Sigmoid colon (tissue), 7 donors: ENCODE results near the gene RPGR. TPM values are rescaled to one million over a fixed set of nuclear protein-coding genes. Genes with fewer than 3 reads are reported as not detected.

Source experiments
- DNase-seq: peaks from one replicate; pipeline ENCODE4 v3.0.0-alpha.2; 2019
- H3K27ac ChIP-seq, 4 donors: fragments of 200-600 bp; sonication (generic); one replicate each; pipeline ENCODE4 v1.5.1; 2016 to 2019; ENCODE audit warnings: mild to moderate bottlenecking in 1 of 4
- H3K27me3 ChIP-seq, 3 donors: fragments of 200-600 bp; sonication (generic); one replicate each; pipeline ENCODE4 v1.5.1; 2019; ENCODE audit warnings: mild to moderate bottlenecking in 1 of 3
- H3K36me3 ChIP-seq, 4 donors: fragments of 200-600 bp; sonication (generic); one replicate each; pipeline ENCODE4 v1.5.1; 2016 to 2019
- H3K4me1 ChIP-seq, 4 donors: fragments of 200-600 bp; sonication (generic); one replicate each; pipeline ENCODE4 v1.5.1; 2017 to 2019
- H3K4me3 ChIP-seq, 4 donors: fragments of 200-600 bp; sonication (generic); one replicate each; pipeline ENCODE4 v1.5.1; 2017 to 2019; ENCODE audit warnings: mild to moderate bottlenecking in 2 of 4, moderate library complexity in 1 of 4
- H3K9me3 ChIP-seq, 4 donors: fragments of 200-600 bp in 3 of 4; sonication (generic) in 3 of 4; one replicate each; pipeline versions ENCODE4 v1.5.1 to v1.6.1; 2013 to 2019
- CTCF ChIP-seq, 4 experiments: fragments of 450-650 bp in 3 of 4; fragments of 200-600 bp in 1 of 4; IDR thresholded peaks; one replicate each; pipeline ENCODE4 v1.5.1; 2016 to 2019; ENCODE audit warnings: antibody characterized with exemption in 4 of 4, mild to moderate bottlenecking in 3 of 4, moderate library complexity in 2 of 4
- EP300 ChIP-seq, 4 donors: sonication (generic); formaldehyde crosslinking; IDR thresholded peaks; one replicate each; pipeline ENCODE4 v1.6.1; 2017; ENCODE audit warnings: antibody characterized with exemption in 4 of 4
- POLR2A ChIP-seq, 2 donors: fragments of 450-650 bp; IDR thresholded peaks; one replicate each; pipeline ENCODE4 v1.6.1; 2016; ENCODE audit warnings: antibody characterized with exemption in 2 of 2, mild to moderate bottlenecking in 2 of 2, moderate library complexity in 2 of 2
- POLR2AphosphoS5 ChIP-seq, 4 donors: sonication (generic); formaldehyde crosslinking; IDR thresholded peaks; one replicate each; pipeline ENCODE4 v1.6.1; 2017; ENCODE audit warnings: antibody characterized with exemption in 4 of 4
- WGBS, 2 donors: extraction: QIAGEN DNeasy Blood & Tissue Kit; methylation state at CpG; one replicate each; pipeline ENCODE4 v1.1.7; 2013; 5-methylcytosine and 5-hydroxymethylcytosine counted together
- intact Hi-C: fragments of 100-400 bp; cut with DNase I; formaldehyde crosslinking; loops from one replicate; pipeline ENCODE4 v1.15.1; 2023
- polyA plus RNA-seq, 3 donors: library from polyadenylated mRNA; stranded (reverse); fragments of 200-250 nt; gene quantifications; one replicate each; pipeline ENCODE4 v1.2.3, GENCODE V29; 2013
- small RNA-seq, 3 donors: library from RNA; depleted of rRNA; stranded (forward); fragments of <200 nt; gene quantifications; one replicate each; pipeline ENCODE3, GENCODE V24; 2016
- total RNA-seq, 4 donors: library from RNA; depleted of rRNA; stranded (reverse); fragments of >200 nt; gene quantifications; one replicate each; pipeline ENCODE4 v1.1.0, GENCODE V29; 2016
- donor health status: healthy with polysubstance abuse.
- donor health status: Bipolar disorder and iron deficiency.
- donor health status: healthy.

Gene RPGR
- total and polyA plus RNA-seq, 7 donors, result 3.7 to 41.8 (median 9.3) TPM

- no peaks in the 10 kb centered on the region for H3K27me3 ChIP-seq
- peak overlapping the region in 1 of 4 donors; percentile 61 for H3K27ac ChIP-seq
- no peaks in the 10 kb centered on the region for H3K36me3 ChIP-seq
- H3K9me3 ChIP-seq, result no peaks in the 10 kb centered on the region
- intact Hi-C loops, result loop anchor here (10.0 kb wide), 1 partner anchor 61 kb away; no protein-coding TSS in a partner anchor
- H3K4me3 ChIP-seq, result no peak overlapping the region
- H3K4me1 ChIP-seq, result peaks cover 0 to 8% (median 3%) of the 10 kb centered on the region in 4 donors
- TF ChIP-seq EP300 (IDR thresholded peaks at IDR 0.05), result no peak
- TF ChIP-seq POLR2AphosphoS5 (IDR thresholded peaks at IDR 0.05), result no peak
- no peak for DNase-seq
These were observed 103.1 kb downstream of the RPGR start for GRCh38 chrX:38224160-38224559.

- TF ChIP-seq CTCF (IDR thresholded peaks at IDR 0.05) (no peak), EP300 (IDR thresholded peaks at IDR 0.05) (no peak), POLR2A (IDR thresholded peaks at IDR 0.05) (no peak), POLR2AphosphoS5 (IDR thresholded peaks at IDR 0.05) (no peak)
- Histone ChIP-seq H3K4me1 (peaks cover 0 to 18% (median 4%) of the 10 kb centered on the region in 4 donors), H3K36me3 (no peaks in the 10 kb centered on the region), H3K27ac (peak overlapping the region in 3 of 4 donors; percentile 74 to 83 (median 76)), H3K4me3 (peak overlapping the region; percentile 40 to 68 (median 60)), H3K9me3 (no peaks in the 10 kb centered on the region), H3K27me3 (no peaks in the 10 kb centered on the region)
- no peak for DNase-seq
- 56 to 62% methylated on average over 10 of the region's 10 CpGs for WGBS, 2 donors
- intact Hi-C loops, result loop anchor here (10.0 kb wide), 1 partner anchor 63 kb away; no protein-coding TSS in a partner anchor
These were observed 105.8 kb downstream of the RPGR start for GRCh38 chrX:38221391-38221929.

- TF ChIP-seq POLR2AphosphoS5 (IDR thresholded peaks at IDR 0.05) (peak in 1 of 4 donors; percentile 42), EP300 (IDR thresholded peaks at IDR 0.05) (no peak), CTCF (IDR thresholded peaks at IDR 0.05) (peak in 1 of 4 experiments; percentile 21), POLR2A (IDR thresholded peaks at IDR 0.05) (no peak)
- H3K27me3 ChIP-seq, result no peaks in the 10 kb centered on the region
- intact Hi-C loops, result loop anchor here (10.0 kb wide), 1 partner anchor 64 kb away; no protein-coding TSS in a partner anchor
- no peaks in the 10 kb centered on the region for H3K9me3 ChIP-seq
- DNase-seq, result peak; percentile 80
- peak within 1 kb of the TSS; percentile 39 to 83 (median 75) for H3K27ac ChIP-seq
- no peaks in the 10 kb centered on the region for H3K36me3 ChIP-seq
- H3K4me3 ChIP-seq, result peak within 1 kb of the TSS; percentile 40 to 68 (median 60)
- WGBS, 2 donors, result 4 to 5% methylated on average over 75 to 76 of the region's 76 CpGs
- H3K4me1 ChIP-seq, result peaks cover 0 to 15% (median 4%) of the 10 kb centered on the region in 4 donors
These were observed 106.6 kb downstream of the RPGR start, which contains the start of gene SRPX for GRCh38 chrX:38220415-38221390. Gene SRPX (minus strand): TSS chrX:38220871. CDS start chrX:38220792, 79 bp downstream.

GRCh38 chrX:38220024-38220414 is 107.3 kb downstream of the RPGR start:
- Histone ChIP-seq H3K9me3 (no peaks in the 10 kb centered on the region), H3K4me3 (peak overlapping the region; percentile 40 to 68 (median 60)), H3K4me1 (peaks cover 0 to 20% (median 3%) of the 10 kb centered on the region in 4 donors), H3K27me3 (no peaks in the 10 kb centered on the region), H3K36me3 (no peaks in the 10 kb centered on the region), H3K27ac (peak overlapping the region; percentile 39 to 83 (median 75))
- 0% methylated on average over 14 of the region's 14 CpGs for WGBS, 2 donors
- intact Hi-C loops, result loop anchor here (10.0 kb wide), 1 partner anchor 65 kb away; no protein-coding TSS in a partner anchor
- no peak for TF ChIP-seq EP300 (IDR thresholded peaks at IDR 0.05)
- no peak for TF ChIP-seq POLR2A (IDR thresholded peaks at IDR 0.05)
- TF ChIP-seq CTCF (IDR thresholded peaks at IDR 0.05), result peak in 1 of 4 experiments; percentile 31
- no peak for TF ChIP-seq POLR2AphosphoS5 (IDR thresholded peaks at IDR 0.05)
- peak; percentile 72 for DNase-seq

Small RNAs within 50 kb of the gene (small RNA-seq; reads per million reads assigned to genes)
- gene RF00322, result 0 reads per million in 3 donors

Other genes starting within 250 kb of the RPGR start
- gene SRPX, start 106.6 kb downstream of the RPGR start, total RNA-seq, result 100 to 1,000 TPM; 134 to 169 (median 152) TPM
- 10 to 100 TPM; 12.0 to 48.7 (median 37.2) TPM for gene SRPX, start 106.6 kb downstream of the RPGR start, polyA plus RNA-seq
- 1 to 10 TPM in 2 of 4 donors, under 1 TPM in 1, not detected in 1; 0.49 to 3.3 (median 3.2) TPM for gene OTC, start 25.1 kb upstream of the RPGR start, total RNA-seq
- gene OTC, start 25.1 kb upstream of the RPGR start, polyA plus RNA-seq, result 1 to 10 TPM; 1.1 to 5.3 (median 3.0) TPM
- 10 to 100 TPM; 15.6 to 21.0 (median 17.3) TPM for gene TSPAN7, start 234.0 kb upstream of the RPGR start, total RNA-seq
- 10 to 100 TPM; 23.4 to 55.1 (median 23.8) TPM for gene TSPAN7, start 234.0 kb upstream of the RPGR start, polyA plus RNA-seq